GM12878 (cell line): ENCODE data around the gene LSP1. TPM values are rescaled to one million over a fixed set of nuclear protein-coding genes. Genes with fewer than 3 reads are reported as not detected.

Experiments used
- ATAC-seq: fragments of 200-7000 bp; cut with Tn5 transposase; 3 replicates; pipeline ENCODE4 v1.9.1; 2020; ENCODE audit warnings: mild to moderate bottlenecking, moderate library complexity
- BruUV-seq: library from RNA; stranded (reverse); fragments of 400-500 nt; replicated peaks from 2 replicates; lab custom pipeline; 2021; lab: Mats Ljungman, UMichigan
- CTCF ChIA-PET: fragments of 300-600 bp; sonication (Branson Sonifier 250); formaldehyde crosslinking; extraction: SDS; loops from one replicate; lab custom pipeline; 2021; ENCODE audit warnings: inconsistent platforms; lab: Yijun Ruan, JAX
- POLR2A ChIA-PET: fragments of 350-600 bp; formaldehyde crosslinking; extraction: SDS; loops from one replicate; lab custom pipeline; 2021; ENCODE audit warnings: inconsistent platforms; lab: Charles Lee
- RAD21 ChIA-PET: fragments of 300-600 bp; sonication (Branson Sonifier 250); formaldehyde crosslinking; loops from one replicate; lab custom pipeline; 2023; ENCODE audit warnings: antibody characterized with exemption; ENCODE audit not compliant: unreplicated experiment; lab: Charles Lee
- SMC1A ChIA-PET: fragments of 300-600 bp; sonication (Branson Sonifier 250); formaldehyde crosslinking; loops from one replicate; lab custom pipeline; 2023; ENCODE audit not compliant: unreplicated experiment, uncharacterized antibody; lab: Charles Lee
- DNase-seq: peaks from one replicate; pipeline ENCODE4 v3.0.0-alpha.2; 2011; ENCODE audit warnings: low read depth, low spot score
- FAIRE-seq: peaks from 3 replicates; lab custom pipeline; 2011; peaks lifted over from hg19 to GRCh38; lab: Jason Lieb, UNC
- H2AFZ ChIP-seq: 2 replicates; pipeline ENCODE4 v1.6.0; 2011; ENCODE audit warnings: low read depth, low read length, control low read depth; ENCODE audit not compliant: control insufficient read depth
- H3K27ac ChIP-seq: 2 replicates; pipeline ENCODE4 v1.5.1; 2011; ENCODE audit warnings: control low read depth; ENCODE audit not compliant: control insufficient read depth, insufficient read depth
- H3K27me3 ChIP-seq, 2 experiments: replicated peaks in 1 of 2; 2 replicates each; pipeline versions ENCODE4 v1.6.0 to v1.6.1; 2011; ENCODE audit warnings: low read length in 1 of 2; ENCODE audit not compliant: control insufficient read depth in 2 of 2, insufficient read depth in 2 of 2
- H3K36me3 ChIP-seq, 2 experiments: 2 replicates each; pipeline ENCODE4 v1.5.1; 2011; ENCODE audit warnings: low read length in 1 of 2; ENCODE audit not compliant: control insufficient read depth in 2 of 2, insufficient read depth in 2 of 2
- H3K4me1 ChIP-seq: 2 replicates; pipeline ENCODE4 v1.6.1; 2011; ENCODE audit warnings: mild to moderate bottlenecking, low read length, moderate library complexity, mixed read lengths; ENCODE audit not compliant: control insufficient read depth, insufficient read depth
- H3K4me2 ChIP-seq: 2 replicates; pipeline ENCODE4 v1.6.0; 2011; ENCODE audit warnings: control low read depth; ENCODE audit not compliant: control insufficient read depth, insufficient read depth
- H3K4me3 ChIP-seq: fragments of 200-600 bp; sonication (generic); 2 replicates; pipeline ENCODE4 v1.5.1; 2016
- H3K79me2 ChIP-seq: 2 replicates; pipeline ENCODE4 v1.6.0; 2011; ENCODE audit warnings: low read length; ENCODE audit not compliant: control insufficient read depth, insufficient read depth
- H3K9ac ChIP-seq: 2 replicates; pipeline ENCODE4 v1.8.0; 2011; ENCODE audit warnings: low read length, control low read depth, mixed read lengths; ENCODE audit not compliant: control insufficient read depth, insufficient read depth
- H3K9me3 ChIP-seq: replicated peaks from 3 replicates; pipeline ENCODE4 v1.5.1; 2011; ENCODE audit warnings: mild to moderate bottlenecking, low read length; ENCODE audit not compliant: control insufficient read depth, insufficient read depth
- H4K20me1 ChIP-seq: 2 replicates; pipeline ENCODE4 v1.6.0; 2011; ENCODE audit not compliant: control insufficient read depth, insufficient read depth
- POLR2A ChIP-seq: IDR thresholded peaks from 2 replicates; pipeline ENCODE4 v1.6.1; 2011; ENCODE audit warnings: low read depth, mild to moderate bottlenecking, low read length
- RAD21 ChIP-seq: IDR thresholded peaks from 2 replicates; pipeline ENCODE4 v1.6.1; 2011; ENCODE audit warnings: mild to moderate bottlenecking, low read depth, low read length, moderate library complexity; ENCODE audit not compliant: insufficient read depth
- ZNF384 ChIP-seq: IDR thresholded peaks from 2 replicates; pipeline ENCODE4 v1.6.1; 2012; ENCODE audit warnings: low read depth, mild to moderate bottlenecking, low read length, improper control_type of control experiment, borderline replicate concordance
- WGBS: methylation state at CpG from one replicate; pipeline ENCODE4 v1.1.6; 2016; ENCODE audit warnings: low lambda C conversion rate; ENCODE audit not compliant: insufficient replicate concordance, insufficient coverage; ENCODE audit errors: missing lambda C conversion rate; 5-methylcytosine and 5-hydroxymethylcytosine counted together
- in situ Hi-C: fragments of 300-500 bp; cut with MboI; formaldehyde crosslinking; loops from 9 replicates; pipeline ENCODE4 v1.14.3; 2018; ENCODE audit warnings: mixed read lengths
- intact Hi-C: fragments of 100-400 bp; cut with micrococcal nuclease; formaldehyde crosslinking; loops from one replicate; pipeline ENCODE4 v1.14.2; 2022; ENCODE audit not compliant: unreplicated experiment
- polyA plus RNA-seq, 11 experiments: library from polyadenylated mRNA; depleted of rRNA in 4 of 11; unstranded in 6 of 11; stranded (reverse) in 5 of 11; fragments of >200 nt; fragmentation: Nextera tagmentation in 4 of 11; fragmentation: Illumina TruSeq in 1 of 11; extraction: Ambion mirVana in 4 of 11; extraction: Trizol in 1 of 11; gene quantifications; 1 replicate in 1 of 11; 2 replicates in 10 of 11; pipeline versions ENCODE4 v1.2.1 to v1.2.3, GENCODE V29; 2011 to 2016; ENCODE audit warnings: inconsistent platforms in 2 of 11, missing spikeins in 2 of 11, low read depth in 1 of 11
- total RNA-seq, 4 experiments: library from RNA; depleted of rRNA in 3 of 4; stranded (reverse); fragments of >200 nt in 3 of 4; fragmentation: Illumina TruSeq in 1 of 4; extraction: Trizol in 1 of 4; gene quantifications; 2 replicates each; pipeline versions ENCODE4 v1.2.1 to v1.2.3, GENCODE V29; 2013 to 2021

Gene LSP1
- total and polyA plus RNA-seq, 10 of the 15 experiments (the other 5 are each of a cell fraction or from before 2014, with no cell fraction given), result 19.2 to 488 (median 369) TPM

DNA sequence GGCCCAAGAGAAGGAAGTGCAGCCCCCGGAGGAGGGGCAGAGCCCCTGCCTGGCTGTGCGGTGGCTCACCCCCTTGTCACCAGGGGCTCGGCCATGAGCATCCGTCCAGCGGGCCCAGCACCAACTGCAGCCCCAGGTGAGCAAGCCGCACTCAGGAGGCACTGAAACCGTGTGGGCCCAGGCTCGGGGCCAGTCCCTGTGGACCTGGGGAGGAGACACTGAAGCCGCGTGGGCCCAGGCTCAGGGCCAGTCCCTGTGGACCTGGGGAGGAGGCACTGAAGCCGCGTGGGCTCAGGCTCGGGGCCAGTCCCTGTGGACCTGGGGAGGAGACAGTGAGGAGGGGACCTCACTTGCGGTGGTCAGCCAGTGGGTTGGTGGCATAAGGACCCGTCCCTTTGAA, 13.9 kb downstream of the LSP1 start:
- in situ Hi-C loops (no loop called here), intact Hi-C loops (no loop called here)
- DNase-seq, result no peak
- Histone ChIP-seq H3K27ac (no peak overlapping the region), H3K4me1 (no peaks in the 10 kb centered on the region; the same call in 1 of the 2 replicates), H3K27me3 (no peaks in the 10 kb centered on the region), H3K9ac (no peak overlapping the region), H3K9me3 (no peaks in the 10 kb centered on the region), H4K20me1 (peaks cover 9% of the 10 kb centered on the region), H2AFZ (no peak overlapping the region), H3K79me2 (peaks cover 20% of the 10 kb centered on the region), H3K36me3 (peaks cover 2 to 10% of the 10 kb centered on the region in 2 experiments; a peak in 3 of 4 replicates), H3K4me2 (no peak overlapping the region), H3K4me3 (no peak overlapping the region)
- FAIRE-seq, result no peak
- TF ChIP-seq POLR2A (peak; percentile 23; the same call in 1 of the 2 replicates), RAD21 (no peak)
- POLR2A ChIA-PET, result no interaction called here
- CTCF ChIA-PET, result interaction anchor here (1.1 kb wide), 1 partner anchor 16 kb away, joined by 5 read pairs; no protein-coding TSS in a partner anchor
- BruUV-seq, result no TSS peak
- SMC1A ChIA-PET, result interaction anchor here (1.6 kb wide), 1 partner anchor 16 kb away, joined by 3 read pairs; no protein-coding TSS in a partner anchor
- WGBS, result 64% methylated on average over 14 of the region's 15 CpGs
- RAD21 ChIA-PET, result no interaction called here
- ATAC-seq, result no peak

DNA sequence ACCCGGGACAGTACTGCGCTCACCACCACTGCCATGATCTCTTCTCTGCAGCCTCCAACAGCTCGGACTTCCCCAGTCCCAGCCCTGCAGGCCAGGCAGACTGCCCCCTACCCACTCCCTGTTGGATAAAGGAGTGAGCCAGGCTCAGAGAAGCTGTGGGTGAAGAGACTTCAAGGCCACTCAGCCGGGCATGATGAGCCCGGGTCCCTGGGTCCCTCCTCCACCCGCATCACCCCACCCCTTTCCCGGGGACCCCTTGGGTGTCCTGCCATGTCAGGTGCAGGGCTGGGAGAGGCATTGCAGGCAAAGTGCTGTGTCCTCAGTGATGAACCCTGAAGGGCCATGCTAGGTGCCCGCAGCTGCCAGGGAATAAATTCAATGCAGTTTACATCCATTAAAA, 14.5 kb downstream of the LSP1 start:
- no TSS peak for BruUV-seq
- ChIA-PET CTCF (interaction anchor here (1.1 kb wide), 1 partner anchor 15 kb away, joined by 5 read pairs; no protein-coding TSS in a partner anchor), SMC1A (interaction anchor here (1.6 kb wide), 1 partner anchor 17 kb away, joined by 3 read pairs; no protein-coding TSS in a partner anchor), RAD21 (no interaction called here), POLR2A (no interaction called here)
- no peak overlapping the region for H3K4me2 ChIP-seq
- peaks cover 2 to 10% of the 10 kb centered on the region in 2 experiments; a peak in 3 of 4 replicates for H3K36me3 ChIP-seq
- WGBS, result 59% methylated on average over 8 of the region's 8 CpGs
- DNase-seq (no peak), FAIRE-seq (no peak), ATAC-seq (no peak)
- intact Hi-C loops (no loop called here), in situ Hi-C loops (no loop called here)
- H3K9me3 ChIP-seq, result no peaks in the 10 kb centered on the region
- TF ChIP-seq ZNF384, result no peak
- TF ChIP-seq RAD21, result no peak
- no peak overlapping the region for H3K9ac ChIP-seq
- H3K27me3 ChIP-seq, result no peaks in the 10 kb centered on the region
- no peak overlapping the region for H3K27ac ChIP-seq
- peaks cover 5% of the 10 kb centered on the region for H4K20me1 ChIP-seq
- no peaks in the 10 kb centered on the region for H3K4me1 ChIP-seq
- H3K79me2 ChIP-seq, result peaks cover 14% of the 10 kb centered on the region
- no peak overlapping the region for H2AFZ ChIP-seq
- H3K4me3 ChIP-seq, result no peak overlapping the region
